Lower lobe of right lung (tissue), 2 donors: ENCODE data around the gene ZNF521. TPM values are rescaled to one million over a fixed set of nuclear protein-coding genes. Genes with fewer than 3 reads are reported as not detected.

Source experiments
- ATAC-seq, 2 donors: fragments of 200-7000 bp; cut with Tn5 transposase; one replicate each; pipeline ENCODE4 v1.9.1; 2020 to 2022; ENCODE audit warnings: mild to moderate bottlenecking in 2 of 2, moderate library complexity in 2 of 2
- DNase-seq: peaks from one replicate; pipeline ENCODE4 v3.0.0-alpha.2; 2020
- H3K27ac ChIP-seq: fragments of 200-600 bp; one replicate; pipeline ENCODE4 v1.8.0; 2022
- H3K27me3 ChIP-seq: fragments of 200-600 bp; one replicate; pipeline ENCODE4 v1.8.0; 2022; ENCODE audit warnings: low read depth
- H3K36me3 ChIP-seq: fragments of 200-600 bp; one replicate; pipeline ENCODE4 v1.8.0; 2022; ENCODE audit warnings: mild to moderate bottlenecking
- H3K4me1 ChIP-seq: fragments of 200-600 bp; one replicate; pipeline ENCODE4 v1.8.0; 2022
- H3K4me3 ChIP-seq: fragments of 200-600 bp; one replicate; pipeline ENCODE4 v1.8.0; 2022; ENCODE audit warnings: mild to moderate bottlenecking
- H3K9me3 ChIP-seq: fragments of 200-600 bp; one replicate; pipeline ENCODE4 v1.8.0; 2022
- intact Hi-C: fragments of 100-400 bp; cut with DNase I; formaldehyde crosslinking; loops from one replicate; pipeline ENCODE4 v1.11.0; 2022
- total RNA-seq: library from RNA; stranded (reverse); fragmentation: NEBNext Ultra II Directional; extraction: Animal tissue kit (Norgen Biotek cat#: 25700); gene quantifications from one replicate; pipeline ENCODE4 v1.2.1, GENCODE V29; 2021
- TF ChIP-seq, protein P1 (sequence below): fragments of 200-600 bp; IDR thresholded peaks from one replicate; pipeline ENCODE4 v1.8.0; 2022; ENCODE audit warnings: antibody characterized with exemption, mild to moderate bottlenecking
- donor health status: DM: no; HTN: yes; CAD: no; lungs with severe emphysema.

Gene ZNF521
- total RNA-seq, 1 donor from 2014 or later: 12.7 TPM

DNA sequence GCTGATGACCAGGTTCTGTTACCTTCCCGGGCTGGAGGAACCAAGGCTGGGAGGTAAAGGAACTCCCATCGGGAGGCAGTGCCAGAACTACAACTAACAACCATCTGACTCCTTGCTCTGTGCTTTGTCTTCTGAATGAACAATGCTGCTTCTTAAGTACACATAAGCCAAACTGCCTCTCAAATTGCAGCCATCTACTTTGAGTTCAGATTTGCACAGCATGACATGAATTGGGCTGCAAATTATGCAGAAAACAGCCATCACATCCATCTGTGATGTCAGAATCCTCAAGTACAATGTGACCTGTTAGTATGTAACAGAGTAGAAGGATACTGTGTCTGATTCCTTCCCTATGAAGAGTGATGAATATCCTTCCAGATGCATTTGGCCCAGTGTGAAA is 290.6 kb downstream of the ZNF521 start:
- Histone ChIP-seq H3K27ac (no peak overlapping the region), H3K4me3 (no peak overlapping the region), H3K9me3 (no peaks in the 10 kb centered on the region), H3K27me3 (no peaks in the 10 kb centered on the region), H3K36me3 (no peaks in the 10 kb centered on the region), H3K4me1 (no peaks in the 10 kb centered on the region)
- DNase-seq (no peak), ATAC-seq (no peak)
- intact Hi-C loops: no loop called here
- TF ChIP-seq, protein P1, sequence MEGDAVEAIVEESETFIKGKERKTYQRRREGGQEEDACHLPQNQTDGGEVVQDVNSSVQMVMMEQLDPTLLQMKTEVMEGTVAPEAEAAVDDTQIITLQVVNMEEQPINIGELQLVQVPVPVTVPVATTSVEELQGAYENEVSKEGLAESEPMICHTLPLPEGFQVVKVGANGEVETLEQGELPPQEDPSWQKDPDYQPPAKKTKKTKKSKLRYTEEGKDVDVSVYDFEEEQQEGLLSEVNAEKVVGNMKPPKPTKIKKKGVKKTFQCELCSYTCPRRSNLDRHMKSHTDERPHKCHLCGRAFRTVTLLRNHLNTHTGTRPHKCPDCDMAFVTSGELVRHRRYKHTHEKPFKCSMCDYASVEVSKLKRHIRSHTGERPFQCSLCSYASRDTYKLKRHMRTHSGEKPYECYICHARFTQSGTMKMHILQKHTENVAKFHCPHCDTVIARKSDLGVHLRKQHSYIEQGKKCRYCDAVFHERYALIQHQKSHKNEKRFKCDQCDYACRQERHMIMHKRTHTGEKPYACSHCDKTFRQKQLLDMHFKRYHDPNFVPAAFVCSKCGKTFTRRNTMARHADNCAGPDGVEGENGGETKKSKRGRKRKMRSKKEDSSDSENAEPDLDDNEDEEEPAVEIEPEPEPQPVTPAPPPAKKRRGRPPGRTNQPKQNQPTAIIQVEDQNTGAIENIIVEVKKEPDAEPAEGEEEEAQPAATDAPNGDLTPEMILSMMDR: no peak

DNA sequence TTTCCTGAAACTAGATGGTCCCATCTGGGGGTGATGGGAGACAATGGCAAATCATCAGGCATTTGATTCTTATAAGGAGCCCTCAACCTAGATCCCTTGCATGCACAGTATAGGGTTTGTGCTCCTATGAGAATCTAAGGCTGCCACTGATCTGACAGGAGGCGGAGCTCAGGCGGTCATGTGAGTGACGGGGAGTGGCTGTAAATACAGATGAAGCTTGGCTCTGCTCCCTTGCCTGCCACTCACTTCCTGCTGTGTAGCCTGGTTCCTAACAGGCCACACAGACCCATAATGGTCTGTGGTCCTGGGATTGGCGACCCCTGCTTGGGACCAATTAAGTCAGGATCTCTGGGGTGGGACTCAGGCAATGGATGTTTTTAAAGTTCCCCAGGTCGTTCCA is 293.4 kb downstream of the ZNF521 start:
- Histone ChIP-seq H3K27ac (no peak overlapping the region), H3K27me3 (no peaks in the 10 kb centered on the region), H3K36me3 (no peaks in the 10 kb centered on the region), H3K9me3 (no peaks in the 10 kb centered on the region), H3K4me1 (no peaks in the 10 kb centered on the region), H3K4me3 (no peak overlapping the region)
- intact Hi-C loops: no loop called here
- no peak for ATAC-seq
- no peak for DNase-seq
- TF ChIP-seq, protein P1: no peak

DNA sequence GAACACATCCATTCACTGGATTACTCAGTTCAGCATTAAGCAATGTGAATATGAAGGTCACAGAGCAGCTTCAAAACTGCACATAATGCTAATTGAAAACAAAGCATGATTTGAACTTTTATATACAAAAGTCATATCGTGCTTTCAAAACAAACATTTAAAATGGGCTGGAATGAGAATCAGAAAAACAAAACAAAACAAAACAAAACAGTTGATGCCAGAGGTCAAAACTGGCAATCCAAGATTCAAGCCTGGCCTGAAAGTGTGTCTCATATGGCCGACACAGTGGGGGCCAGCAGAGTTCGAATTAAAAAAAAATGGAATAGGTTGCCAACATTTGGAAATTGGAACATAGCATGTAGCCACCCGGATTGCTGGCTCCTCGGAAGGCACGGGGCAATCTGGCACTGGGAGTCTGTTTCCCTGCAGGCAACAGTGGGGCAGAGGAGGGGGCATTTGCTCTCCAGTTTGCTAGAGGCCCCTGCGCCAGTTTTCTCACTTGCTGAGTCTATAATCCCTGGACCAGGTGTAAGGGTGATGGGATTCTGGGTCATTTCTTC is 294.4 kb downstream of the ZNF521 start:
- no peak overlapping the region for H3K27ac ChIP-seq
- no peaks in the 10 kb centered on the region for H3K9me3 ChIP-seq
- no peaks in the 10 kb centered on the region for H3K4me1 ChIP-seq
- H3K27me3 ChIP-seq: no peaks in the 10 kb centered on the region
- TF ChIP-seq, protein P1: no peak
- ATAC-seq: no peak
- H3K36me3 ChIP-seq: no peaks in the 10 kb centered on the region
- DNase-seq: no peak
- intact Hi-C loops: no loop called here
- no peak overlapping the region for H3K4me3 ChIP-seq

DNA sequence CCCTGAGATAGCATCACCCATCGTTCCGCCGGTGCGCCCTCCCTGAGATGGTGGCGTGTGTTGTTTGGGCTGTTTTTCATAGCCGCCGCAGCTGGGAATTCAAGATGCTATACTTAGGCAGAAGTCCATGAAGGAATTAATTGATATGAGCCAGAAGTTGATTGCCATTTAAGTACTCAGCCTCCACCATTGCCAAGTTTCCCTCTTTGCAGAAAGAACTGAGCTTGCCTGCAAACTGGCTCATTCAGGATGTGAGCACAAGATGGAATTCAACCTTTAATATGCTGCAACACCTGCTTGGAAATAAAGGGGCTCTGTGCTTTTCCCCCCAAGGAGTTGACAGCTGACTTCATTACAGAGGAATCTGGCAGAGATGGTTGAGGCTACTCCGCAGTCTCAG is 295.5 kb downstream of the ZNF521 start:
- intact Hi-C loops: no loop called here
- Histone ChIP-seq H3K27me3 (no peaks in the 10 kb centered on the region), H3K9me3 (no peaks in the 10 kb centered on the region), H3K36me3 (no peaks in the 10 kb centered on the region), H3K27ac (no peak overlapping the region), H3K4me1 (no peaks in the 10 kb centered on the region), H3K4me3 (no peak overlapping the region)
- no peak for ATAC-seq
- DNase-seq: no peak
- TF ChIP-seq, protein P1: no peak

DNA sequence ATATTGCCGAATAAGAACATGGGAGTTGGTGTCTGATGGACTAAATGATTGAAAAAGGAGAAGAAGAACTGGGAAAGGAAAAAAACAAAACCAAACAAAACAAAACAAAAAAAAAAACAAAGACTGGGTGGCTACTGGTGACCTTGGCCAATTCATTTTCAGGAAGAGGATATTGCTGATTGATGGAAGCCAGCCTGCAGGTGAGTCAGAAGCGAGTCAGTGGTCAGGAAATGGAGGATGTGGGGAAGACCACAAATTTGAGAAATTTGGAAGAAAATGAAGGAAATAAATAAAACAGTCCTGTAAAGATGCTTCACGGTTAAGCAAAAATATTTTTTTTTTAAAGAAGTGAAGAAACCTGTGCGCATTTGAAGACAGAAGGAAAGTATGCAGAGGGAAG is 296.9 kb downstream of the ZNF521 start:
- ATAC-seq: no peak
- TF ChIP-seq, protein P1: no peak

DNA sequence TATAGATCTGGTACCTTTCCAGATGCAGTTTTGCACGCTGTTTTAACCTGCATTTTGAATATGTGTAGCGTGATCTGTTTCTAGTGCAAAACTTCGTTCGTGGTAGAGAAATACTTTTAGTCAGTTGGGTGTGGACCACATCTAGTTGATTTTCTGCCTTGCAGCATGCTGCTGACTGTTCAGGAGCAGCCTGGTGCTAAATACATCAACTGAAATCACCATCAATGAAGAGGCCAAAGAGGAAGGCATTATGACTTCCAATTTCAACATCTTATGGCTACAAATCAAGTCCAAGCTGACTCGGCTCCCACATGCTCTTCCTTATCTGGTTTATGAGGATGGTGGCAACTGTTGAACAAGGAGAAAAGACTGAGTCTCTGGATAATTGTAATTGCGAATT is 298.5 kb downstream of the ZNF521 start:
- no peak for DNase-seq
- ATAC-seq: no peak
- intact Hi-C loops: no loop called here

More for the DNA sequence above, 296.9 kb downstream of the ZNF521 start:
- no peak for DNase-seq
- no peak overlapping the region for H3K4me3 ChIP-seq
- no peak overlapping the region for H3K27ac ChIP-seq
- H3K27me3 ChIP-seq: no peaks in the 10 kb centered on the region
- no peaks in the 10 kb centered on the region for H3K4me1 ChIP-seq
- intact Hi-C loops: no loop called here
- H3K9me3 ChIP-seq: no peaks in the 10 kb centered on the region
- no peaks in the 10 kb centered on the region for H3K36me3 ChIP-seq

More for the DNA sequence above, 298.5 kb downstream of the ZNF521 start:
- no peaks in the 10 kb centered on the region for H3K9me3 ChIP-seq
- no peaks in the 10 kb centered on the region for H3K36me3 ChIP-seq
- no peaks in the 10 kb centered on the region for H3K27me3 ChIP-seq
- no peak overlapping the region for H3K4me3 ChIP-seq
- TF ChIP-seq, protein P1: no peak
- H3K4me1 ChIP-seq: no peaks in the 10 kb centered on the region
- H3K27ac ChIP-seq: no peak overlapping the region
